ENCODE data around the gene ZBED4.

ZBED4 gene

GRCh38 chr22:49882519-49883293, 29.1 kb downstream of the ZBED4 start:
- no peak for TF ChIP-seq CTCF (IDR thresholded peaks at IDR 0.05; ENCODE audit: insufficient read depth, low read length, missing control alignments)
- ChIA-PET POLR2A (no interaction called here), CTCF (interaction anchor here (0.8 kb wide), 1 partner anchor 54 kb away, joined by 3 read pairs; no protein-coding TSS in a partner anchor)
- H3K4me3 ChIP-seq (ENCODE audit: low read depth, low read length): no peak overlapping the region
- no peak for DNase-seq (ENCODE audit: low read depth, low spot score)

GRCh38 chr22:49883294-49883640, 29.6 kb downstream of the ZBED4 start:
- ChIA-PET POLR2A (no interaction called here), CTCF (no interaction called here)
- DNase-seq (ENCODE audit: low read depth, low spot score): no peak
- TF ChIP-seq CTCF (IDR thresholded peaks at IDR 0.05; ENCODE audit: insufficient read depth, low read length, missing control alignments): no peak
- no peak overlapping the region for H3K4me3 ChIP-seq (ENCODE audit: low read depth, low read length)

- TF ChIP-seq CTCF (IDR thresholded peaks at IDR 0.05; ENCODE audit: insufficient read depth, low read length, missing control alignments): no peak
- DNase-seq (ENCODE audit: low read depth, low spot score): no peak
- ChIA-PET POLR2A (no interaction called here), CTCF (no interaction called here)
- no peak overlapping the region for H3K4me3 ChIP-seq (ENCODE audit: low read depth, low read length)
These were observed 30.4 kb downstream of the ZBED4 start for GRCh38 chr22:49884075-49884474.

- ChIA-PET POLR2A (no interaction called here), CTCF (no interaction called here)
- no peak for TF ChIP-seq CTCF (IDR thresholded peaks at IDR 0.05; ENCODE audit: insufficient read depth, low read length, missing control alignments)
- H3K4me3 ChIP-seq (ENCODE audit: low read depth, low read length): no peak overlapping the region
- DNase-seq (ENCODE audit: low read depth, low spot score): no peak
These were observed 31.0 kb downstream of the ZBED4 start for GRCh38 chr22:49884503-49885260.

GRCh38 chr22:49885281-49885680, 31.6 kb downstream of the ZBED4 start:
- ChIA-PET CTCF (no interaction called here), POLR2A (no interaction called here)
- no peak for TF ChIP-seq CTCF (IDR thresholded peaks at IDR 0.05; ENCODE audit: insufficient read depth, low read length, missing control alignments)
- H3K4me3 ChIP-seq (ENCODE audit: low read depth, low read length): no peak overlapping the region
- no peak for DNase-seq (ENCODE audit: low read depth, low spot score)

GRCh38 chr22:49885881-49886280, 32.2 kb downstream of the ZBED4 start:
- POLR2A ChIA-PET: no interaction called here
- TF ChIP-seq CTCF (IDR thresholded peaks at IDR 0.05; ENCODE audit: insufficient read depth, low read length, missing control alignments): no peak
- H3K4me3 ChIP-seq (ENCODE audit: low read depth, low read length): no peak overlapping the region
- CTCF ChIA-PET: interaction anchor here (1.9 kb wide), 1 partner anchor 9 kb away, joined by 4 read pairs; no protein-coding TSS in a partner anchor
- DNase-seq (ENCODE audit: low read depth, low spot score): no peak
